Peyer's patch (tissue), 4 donors: Measurements from ENCODE around the gene PHYH. TPM values are rescaled to one million over a fixed set of nuclear protein-coding genes. Genes with fewer than 3 reads are reported as not detected.
"Not testable (repeated sequence)": the region's sequence is repeated elsewhere in the genome, so short reads cannot be mapped to it uniquely, and the experiment has no call there.

Source experiments
- DNase-seq, 3 donors: peaks; one replicate each; pipeline ENCODE4 v3.0.0-alpha.2; 2017 to 2019
- H3K27ac ChIP-seq, 4 donors: fragments of 200-600 bp; sonication (generic); one replicate each; pipeline ENCODE4 v1.5.1; 2016 to 2019
- H3K27me3 ChIP-seq, 2 donors: fragments of 200-600 bp; sonication (generic); one replicate each; pipeline ENCODE4 v1.5.1; 2019
- H3K36me3 ChIP-seq, 3 donors: fragments of 200-600 bp; sonication (generic); one replicate each; pipeline ENCODE4 v1.5.1; 2016 to 2019
- H3K4me1 ChIP-seq, 4 donors: fragments of 200-600 bp; sonication (generic); one replicate each; pipeline ENCODE4 v1.5.1; 2016 to 2019
- H3K4me3 ChIP-seq, 4 donors: fragments of 200-600 bp; sonication (generic); 1 replicate in 3 of 4; 2 replicates in 1 of 4; pipeline ENCODE4 v1.5.1; 2016 to 2019; ENCODE audit warnings: mild to moderate bottlenecking in 1 of 4
- H3K9me3 ChIP-seq, 4 donors: fragments of 200-600 bp; sonication (generic); one replicate each; pipeline ENCODE4 v1.5.1; 2016 to 2019; ENCODE audit warnings: mild to moderate bottlenecking in 1 of 4
- CTCF ChIP-seq, 6 experiments: fragments of 450-650 bp in 4 of 6; fragments of 200-600 bp in 2 of 6; sonication (generic) in 1 of 6; IDR thresholded peaks; one replicate each; pipeline ENCODE4 v1.5.1; 2017 to 2019; ENCODE audit warnings: antibody characterized with exemption in 6 of 6, mild to moderate bottlenecking in 3 of 6, moderate library complexity in 1 of 6
- POLR2A ChIP-seq, 2 donors: fragments of 450-650 bp; IDR thresholded peaks; one replicate each; pipeline ENCODE4 v1.5.1; 2017; ENCODE audit warnings: antibody characterized with exemption in 2 of 2, mild to moderate bottlenecking in 2 of 2, moderate library complexity in 2 of 2
- total RNA-seq, 4 donors: library from RNA; depleted of rRNA; stranded (reverse); fragments of >200 nt; gene quantifications; one replicate each; pipeline ENCODE4 v1.1.0, GENCODE V29; 2016

Gene PHYH
- total RNA-seq, 4 donors from 2014 or later, result 24.8 to 47.5 (median 37.7) TPM

DNA sequence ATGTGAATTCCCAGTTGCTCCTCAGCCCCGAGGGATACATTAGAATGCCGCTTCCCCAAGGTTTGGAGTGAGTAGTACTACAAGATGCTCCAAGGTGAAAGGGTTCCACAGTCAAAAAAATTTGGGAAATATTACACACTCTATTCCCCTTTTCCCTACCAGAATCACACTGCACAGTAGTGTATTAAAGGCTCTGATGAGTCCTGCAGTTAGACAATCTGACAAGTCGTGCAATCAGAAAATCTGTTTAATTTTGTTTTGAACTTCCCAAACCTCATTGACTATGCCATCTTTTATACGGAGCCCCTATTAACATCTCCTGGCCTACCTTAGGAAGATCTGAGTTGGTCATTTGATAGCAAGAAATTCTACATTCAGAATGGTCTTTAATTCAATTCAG is 52.1 kb downstream of the PHYH start:
- TF ChIP-seq CTCF (IDR thresholded peaks at IDR 0.05) (no peak), POLR2A (IDR thresholded peaks at IDR 0.05) (no peak)
- no peak for DNase-seq
- H3K4me1 ChIP-seq, result no peaks in the 10 kb centered on the region

DNA sequence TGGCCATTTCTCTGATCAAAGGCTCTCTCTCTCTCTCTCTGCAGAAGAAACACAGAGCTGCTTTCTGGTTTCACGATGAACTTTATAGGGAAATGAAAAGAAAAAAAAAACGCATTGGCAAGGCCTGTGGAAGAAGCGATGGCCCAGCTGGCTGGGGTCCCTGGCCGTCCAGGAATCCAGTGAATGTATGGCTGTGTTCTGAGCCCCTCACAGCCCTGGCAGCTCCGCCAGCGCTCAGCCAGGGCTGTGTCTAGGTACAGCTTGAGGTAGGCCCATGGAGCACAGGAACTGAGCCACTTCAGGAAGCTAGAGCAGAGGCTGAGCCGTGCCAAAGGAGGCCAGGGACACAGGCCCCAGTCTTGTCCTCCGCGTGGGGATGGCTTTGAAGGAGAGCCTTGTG is 52.6 kb downstream of the PHYH start:
- no peak for TF ChIP-seq CTCF (IDR thresholded peaks at IDR 0.05)
- no peak for TF ChIP-seq POLR2A (IDR thresholded peaks at IDR 0.05)
- H3K9me3 ChIP-seq, result no peaks in the 10 kb centered on the region
- H3K4me3 ChIP-seq, result no peak overlapping the region
- DNase-seq, result no peak
- no peaks in the 10 kb centered on the region for H3K4me1 ChIP-seq
- H3K36me3 ChIP-seq, result no peaks in the 10 kb centered on the region
- no peaks in the 10 kb centered on the region for H3K27me3 ChIP-seq
- no peak overlapping the region for H3K27ac ChIP-seq

More for the DNA sequence above, 52.1 kb downstream of the PHYH start:
- H3K9me3 ChIP-seq, result no peaks in the 10 kb centered on the region
- no peaks in the 10 kb centered on the region for H3K27me3 ChIP-seq
- no peak overlapping the region for H3K27ac ChIP-seq
- H3K36me3 ChIP-seq, result no peaks in the 10 kb centered on the region
- no peak overlapping the region for H3K4me3 ChIP-seq

DNA sequence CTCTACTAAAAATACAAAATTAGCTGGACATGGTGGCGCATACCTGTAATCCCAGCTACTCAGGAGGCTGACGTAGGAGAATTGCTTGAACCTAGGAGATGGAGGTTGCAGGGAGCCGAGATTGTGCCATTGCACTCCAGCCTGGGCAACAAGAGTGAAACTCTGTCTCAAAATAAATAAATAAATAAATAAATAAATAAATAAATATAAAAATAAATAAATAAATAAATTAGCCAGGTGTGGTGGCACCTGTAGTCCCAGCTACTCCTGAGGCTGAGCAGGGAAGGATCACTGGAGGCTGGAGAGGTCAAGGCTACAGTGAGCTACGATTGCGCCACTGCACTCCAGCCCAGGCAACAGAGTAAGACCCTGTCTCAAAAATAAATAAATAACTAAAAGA is 57.6 kb downstream of the PHYH start:
- H3K9me3 ChIP-seq, H3K27me3 ChIP-seq, H3K4me3 ChIP-seq, H3K27ac ChIP-seq, H3K4me1 ChIP-seq, DNase-seq, H3K36me3 ChIP-seq: not testable (repeated sequence)

- Histone ChIP-seq H3K4me1 (no peaks in the 10 kb centered on the region), H3K36me3 (no peaks in the 10 kb centered on the region), H3K27ac (no peak overlapping the region), H3K27me3 (no peaks in the 10 kb centered on the region), H3K9me3 (no peaks in the 10 kb centered on the region), H3K4me3 (no peak overlapping the region)
- TF ChIP-seq POLR2A (IDR thresholded peaks at IDR 0.05) (no peak), CTCF (IDR thresholded peaks at IDR 0.05) (no peak)
- DNase-seq, result no peak
Measured at GRCh38 chr10:13241613-13242012, 58.3 kb downstream of the PHYH start.

GRCh38 chr10:13239923-13240322 is 59.9 kb downstream of the PHYH start:
- TF ChIP-seq CTCF (IDR thresholded peaks at IDR 0.05) (no peak), POLR2A (IDR thresholded peaks at IDR 0.05) (no peak)
- H3K36me3 ChIP-seq, result no peaks in the 10 kb centered on the region
- no peak overlapping the region for H3K4me3 ChIP-seq
- H3K27me3 ChIP-seq, result no peaks in the 10 kb centered on the region
- H3K9me3 ChIP-seq, result no peaks in the 10 kb centered on the region
- no peak for DNase-seq
- H3K4me1 ChIP-seq, result no peaks in the 10 kb centered on the region
- H3K27ac ChIP-seq, result no peak overlapping the region

DNA sequence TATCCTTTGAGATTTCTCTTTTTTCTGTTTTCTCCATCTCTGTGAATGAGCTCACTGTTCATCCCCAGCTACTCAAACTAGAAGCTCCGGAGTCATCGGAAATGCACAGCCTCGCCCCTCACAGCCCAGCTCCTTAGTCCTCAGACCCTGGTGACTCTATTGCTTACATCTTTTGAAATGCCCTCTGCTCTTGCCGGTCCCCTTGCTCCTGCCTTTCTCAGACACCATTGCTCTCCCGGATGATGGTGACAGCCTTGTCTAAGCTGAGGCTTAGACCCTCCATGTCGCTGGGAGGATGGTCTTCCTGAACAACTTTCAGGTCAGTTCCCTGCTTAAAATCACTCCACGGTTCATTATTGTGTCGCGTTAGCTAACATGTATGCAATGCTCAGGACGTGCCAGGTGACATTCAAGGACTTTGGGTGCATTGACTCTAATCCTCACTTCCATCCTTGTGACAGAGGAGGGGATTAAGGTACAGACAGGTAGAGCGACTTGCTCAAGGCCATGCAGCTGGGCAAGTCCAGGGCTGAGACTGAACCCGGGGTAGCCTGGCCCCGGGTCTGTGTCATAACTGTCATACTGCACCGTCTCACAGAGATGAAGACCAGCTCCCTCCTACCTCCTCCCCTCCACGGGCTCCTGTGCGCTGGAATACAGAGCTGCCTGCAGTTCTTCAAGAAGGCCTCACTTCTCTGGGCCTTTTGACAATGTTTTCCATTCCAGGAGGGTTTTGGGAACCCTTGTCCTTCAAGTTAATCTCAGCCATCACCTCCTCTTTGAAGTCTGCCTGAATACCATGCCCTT is 61.4 kb downstream of the PHYH start:
- no peak for TF ChIP-seq POLR2A (IDR thresholded peaks at IDR 0.05)
- TF ChIP-seq CTCF (IDR thresholded peaks at IDR 0.05), result no peak
- Histone ChIP-seq H3K4me1 (no peaks in the 10 kb centered on the region), H3K27ac (no peak overlapping the region), H3K27me3 (no peaks in the 10 kb centered on the region), H3K4me3 (no peak overlapping the region), H3K36me3 (no peaks in the 10 kb centered on the region), H3K9me3 (no peaks in the 10 kb centered on the region)
- DNase-seq, result peak in 1 of 3 donors; percentile 42
